ENCODE measurements around the gene FILIP1.
A peak's percentile ranks its signal among the peaks of the same experiment; 100 is the strongest.

FILIP1 gene

GRCh38 chr6:75299801-75300530 lies 193.6 kb downstream of the FILIP1 start:
- no peak overlapping the region for H3K27ac ChIP-seq
- POLR2A ChIA-PET (ENCODE audit: low non-redundant PET) = no interaction called here
- TF ChIP-seq CTCF (conservative IDR thresholded peaks at IDR 0.05; ENCODE audit: low read depth) = no peak
- no peak for DNase-seq (ENCODE audit: low spot score)
- CTCF ChIA-PET = interaction anchor here (0.9 kb wide), 1 partner anchor 246 kb away, joined by 4 read pairs; no protein-coding TSS in a partner anchor

GRCh38 chr6:75296811-75297779 lies 196.5 kb downstream of the FILIP1 start:
- H3K27ac ChIP-seq = no peak overlapping the region
- ChIA-PET POLR2A (ENCODE audit: low non-redundant PET) (no interaction called here), CTCF (interaction anchor here (0.5 to 1.0 kb wide), 11 partner anchors 13 to 1416 kb away, joined by 3 to 6 read pairs (median 3); no protein-coding TSS in a partner anchor)
- TF ChIP-seq CTCF (conservative IDR thresholded peaks at IDR 0.05; ENCODE audit: low read depth) = peak; percentile 77
- DNase-seq (ENCODE audit: low spot score) = peak; percentile 16

GRCh38 chr6:75292555-75292954 lies 201.0 kb downstream of the FILIP1 start:
- TF ChIP-seq CTCF (conservative IDR thresholded peaks at IDR 0.05; ENCODE audit: low read depth) = no peak
- ChIA-PET POLR2A (ENCODE audit: low non-redundant PET) (no interaction called here), CTCF (no interaction called here)
- no peak for DNase-seq (ENCODE audit: low spot score)
- no peak overlapping the region for H3K27ac ChIP-seq

GRCh38 chr6:75291744-75292143 lies 201.9 kb downstream of the FILIP1 start:
- POLR2A ChIA-PET (ENCODE audit: low non-redundant PET) = no interaction called here
- TF ChIP-seq CTCF (conservative IDR thresholded peaks at IDR 0.05; ENCODE audit: low read depth) = no peak
- CTCF ChIA-PET = no interaction called here
- no peak overlapping the region for H3K27ac ChIP-seq
- no peak for DNase-seq (ENCODE audit: low spot score)

GRCh38 chr6:75291331-75291730 lies 202.3 kb downstream of the FILIP1 start:
- no peak for DNase-seq (ENCODE audit: low spot score)
- POLR2A ChIA-PET (ENCODE audit: low non-redundant PET) = no interaction called here
- H3K27ac ChIP-seq = no peak overlapping the region
- TF ChIP-seq CTCF (conservative IDR thresholded peaks at IDR 0.05; ENCODE audit: low read depth) = no peak
- CTCF ChIA-PET = no interaction called here

- ChIA-PET POLR2A (ENCODE audit: low non-redundant PET) (no interaction called here), CTCF (no interaction called here)
- no peak for DNase-seq (ENCODE audit: low spot score)
- no peak for TF ChIP-seq CTCF (conservative IDR thresholded peaks at IDR 0.05; ENCODE audit: low read depth)
- no peak overlapping the region for H3K27ac ChIP-seq
Measured at GRCh38 chr6:75290136-75290945, 203.3 kb downstream of the FILIP1 start.

All from RWPE1 (cell line).